Epithelial cell of proximal tubule (primary cell): ENCODE results near the gene XYLT2. TPM values are rescaled to one million over a fixed set of nuclear protein-coding genes. Genes with fewer than 3 reads are reported as not detected.

ENCODE experiments used
- DNase-seq: peaks from one replicate; pipeline ENCODE4 v3.0.0-alpha.2; 2011; ENCODE audit warnings: low read depth
- H3K4me3 ChIP-seq: 2 replicates; pipeline ENCODE4 v1.5.1; 2011; ENCODE audit warnings: low read depth, mild to moderate bottlenecking, low read length
- total RNA-seq: library from RNA; depleted of rRNA; stranded (reverse); fragments of >200 nt; gene quantifications from 2 replicates; pipeline ENCODE4 v1.2.3, GENCODE V29; 2015
- TF ChIP-seq, protein P1 (sequence below): conservative IDR thresholded peaks from 2 replicates; pipeline ENCODE4 v1.5.1; 2012; ENCODE audit warnings: low read depth, mild to moderate bottlenecking, low read length

Gene XYLT2
- total RNA-seq, 1 donor from 2014 or later: 35.3 TPM

DNA sequence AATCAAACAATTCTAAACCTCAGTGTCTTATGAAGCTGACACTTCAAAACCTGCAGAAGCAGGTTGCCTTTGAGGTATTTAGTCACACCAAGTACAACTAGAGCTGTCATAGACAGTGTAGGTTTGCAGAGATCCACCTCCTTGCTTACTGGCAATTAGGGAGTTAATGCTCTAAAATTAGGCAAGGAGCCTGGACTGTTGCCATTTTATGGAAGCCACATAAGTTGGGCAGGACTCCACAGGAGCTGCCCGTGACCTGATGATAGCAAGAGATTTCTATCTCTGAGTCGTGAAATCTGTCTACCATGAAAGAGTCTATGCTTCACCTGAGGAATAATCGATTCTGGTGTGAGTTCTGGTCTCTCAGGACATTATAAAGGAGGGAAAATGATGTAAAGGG, 36.0 kb downstream of the XYLT2 start:
- no peak for DNase-seq
- no peak overlapping the region for H3K4me3 ChIP-seq
- TF ChIP-seq, protein P1, sequence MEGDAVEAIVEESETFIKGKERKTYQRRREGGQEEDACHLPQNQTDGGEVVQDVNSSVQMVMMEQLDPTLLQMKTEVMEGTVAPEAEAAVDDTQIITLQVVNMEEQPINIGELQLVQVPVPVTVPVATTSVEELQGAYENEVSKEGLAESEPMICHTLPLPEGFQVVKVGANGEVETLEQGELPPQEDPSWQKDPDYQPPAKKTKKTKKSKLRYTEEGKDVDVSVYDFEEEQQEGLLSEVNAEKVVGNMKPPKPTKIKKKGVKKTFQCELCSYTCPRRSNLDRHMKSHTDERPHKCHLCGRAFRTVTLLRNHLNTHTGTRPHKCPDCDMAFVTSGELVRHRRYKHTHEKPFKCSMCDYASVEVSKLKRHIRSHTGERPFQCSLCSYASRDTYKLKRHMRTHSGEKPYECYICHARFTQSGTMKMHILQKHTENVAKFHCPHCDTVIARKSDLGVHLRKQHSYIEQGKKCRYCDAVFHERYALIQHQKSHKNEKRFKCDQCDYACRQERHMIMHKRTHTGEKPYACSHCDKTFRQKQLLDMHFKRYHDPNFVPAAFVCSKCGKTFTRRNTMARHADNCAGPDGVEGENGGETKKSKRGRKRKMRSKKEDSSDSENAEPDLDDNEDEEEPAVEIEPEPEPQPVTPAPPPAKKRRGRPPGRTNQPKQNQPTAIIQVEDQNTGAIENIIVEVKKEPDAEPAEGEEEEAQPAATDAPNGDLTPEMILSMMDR: no peak

DNA sequence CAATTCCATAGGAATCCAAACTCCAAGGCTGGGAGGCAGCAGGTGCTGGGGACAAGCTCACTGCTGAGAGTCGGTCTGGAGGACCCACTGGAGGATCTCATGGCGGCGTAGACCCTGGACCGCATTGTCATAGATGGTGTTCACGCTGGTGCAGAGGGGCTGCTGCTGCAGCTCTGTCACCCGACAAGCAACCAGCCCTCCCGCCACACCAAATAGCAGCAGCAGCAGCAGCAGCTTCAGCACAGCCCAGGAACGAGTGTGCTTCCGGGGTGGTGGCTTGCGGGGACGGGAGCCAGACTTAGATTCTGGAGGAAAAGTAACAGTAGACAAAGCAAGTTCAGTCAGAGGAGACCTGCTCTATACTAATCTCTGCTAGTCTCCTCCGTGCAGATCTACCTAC, 37.0 kb downstream of the XYLT2 start:
- DNase-seq: no peak
- H3K4me3 ChIP-seq: no peak overlapping the region
- TF ChIP-seq, protein P1: no peak

DNA sequence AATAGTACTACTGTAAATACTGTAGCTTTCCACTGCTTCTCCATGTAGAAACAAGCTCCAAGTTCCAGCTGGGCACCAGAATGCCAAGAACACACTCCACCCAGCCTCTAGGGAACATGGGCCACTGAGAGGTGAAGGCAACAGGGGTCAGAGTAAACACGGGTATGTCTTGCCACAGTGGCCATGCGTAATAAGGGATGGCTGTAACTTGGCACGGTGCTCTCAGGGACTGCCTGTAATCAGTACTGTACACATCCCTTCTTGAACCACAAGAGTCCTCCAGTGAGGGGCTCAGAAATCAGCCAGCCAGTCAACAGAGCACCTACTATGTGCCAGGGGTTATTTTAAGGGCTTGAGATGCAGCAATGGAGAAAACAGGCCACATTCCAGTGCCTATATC, 40.6 kb downstream of the XYLT2 start:
- DNase-seq: no peak
- TF ChIP-seq, protein P1: no peak
- no peak overlapping the region for H3K4me3 ChIP-seq

DNA sequence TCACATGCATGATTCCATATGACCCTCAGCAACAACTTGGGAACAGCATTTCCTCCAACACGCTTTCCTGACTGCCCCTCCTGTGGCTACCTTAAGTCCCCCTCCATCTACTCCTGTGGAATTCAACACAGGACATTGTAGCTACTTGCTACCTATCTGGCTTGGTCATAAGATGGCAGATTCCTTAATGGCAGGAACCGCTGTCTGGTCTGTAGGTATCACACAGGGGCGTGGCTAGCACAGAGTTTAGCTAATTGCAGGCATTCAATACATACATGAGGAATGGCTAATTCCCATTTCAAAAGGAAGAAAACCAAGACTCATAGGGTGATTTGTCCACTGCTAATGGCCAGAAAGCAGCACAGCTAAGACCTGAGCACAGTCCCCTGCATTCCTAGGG, 42.8 kb downstream of the XYLT2 start:
- H3K4me3 ChIP-seq: no peak overlapping the region
- DNase-seq: no peak
- TF ChIP-seq, protein P1: no peak

DNA sequence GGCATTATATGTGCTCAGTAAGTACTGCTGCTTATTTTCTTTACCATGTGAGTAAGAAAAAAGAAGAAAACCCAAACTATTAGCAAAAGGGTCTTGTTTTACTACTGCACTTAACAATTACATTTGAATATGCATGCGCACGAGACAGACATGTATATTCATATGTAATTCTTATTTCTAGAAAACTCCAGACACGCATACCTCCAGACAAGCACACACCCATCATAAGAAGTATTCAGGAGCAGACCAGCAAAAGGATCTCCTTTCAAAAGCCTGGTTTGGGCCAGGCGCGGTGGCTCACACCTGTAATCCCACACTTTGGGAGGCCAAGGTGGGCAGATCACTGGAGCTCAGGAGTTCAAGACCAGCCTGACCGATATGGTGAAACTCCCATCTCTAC, 43.6 kb downstream of the XYLT2 start:
- TF ChIP-seq, protein P1: no peak
- DNase-seq: no peak
- no peak overlapping the region for H3K4me3 ChIP-seq

DNA sequence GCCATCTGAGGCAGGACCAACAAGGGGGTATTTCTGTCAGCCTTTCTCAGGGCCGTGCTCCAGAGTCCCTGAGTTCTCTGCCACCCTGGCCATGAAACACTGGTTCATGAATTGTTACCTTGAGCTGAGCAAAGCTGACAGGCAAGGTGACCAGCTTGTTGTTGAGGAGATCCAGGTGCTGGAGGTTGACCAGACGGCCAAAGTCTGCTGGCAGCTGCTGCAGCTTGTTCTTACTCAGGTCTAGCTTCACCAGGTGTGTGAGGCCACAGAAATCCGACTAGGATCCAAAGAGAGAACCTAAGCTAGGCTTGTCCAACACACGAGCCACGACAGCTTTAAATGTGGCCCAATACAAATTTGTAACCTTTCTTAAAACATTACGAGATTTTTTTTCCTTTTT, 46.7 kb downstream of the XYLT2 start:
- DNase-seq: no peak
- no peak overlapping the region for H3K4me3 ChIP-seq
- TF ChIP-seq, protein P1: no peak

DNA sequence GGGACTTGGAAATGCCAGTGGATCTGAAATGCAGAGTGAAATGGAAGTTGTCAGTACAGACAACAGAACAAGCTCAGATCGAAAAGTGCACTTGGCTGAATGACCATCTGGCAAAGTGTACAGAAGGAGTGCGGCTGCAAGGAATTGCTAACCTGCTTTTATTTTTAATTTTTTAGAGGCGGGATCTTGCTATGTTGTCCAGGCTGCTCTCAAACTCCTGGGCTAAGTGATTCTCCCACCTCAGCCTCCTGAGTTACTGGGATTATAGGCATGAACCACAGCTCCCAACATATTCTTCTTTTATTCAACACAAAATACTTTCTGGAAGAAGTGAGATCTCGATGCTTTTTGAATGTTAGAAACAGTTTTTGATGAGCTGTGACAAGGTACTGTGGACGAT, 47.8 kb downstream of the XYLT2 start:
- DNase-seq: no peak
- no peak overlapping the region for H3K4me3 ChIP-seq
- TF ChIP-seq, protein P1: no peak
